Measurements from ENCODE around the gene GRIK1. TPM values are rescaled to one million over a fixed set of nuclear protein-coding genes. Genes with fewer than 3 reads are reported as not detected.
"Not testable (repeated sequence)": the region's sequence is repeated elsewhere in the genome, so short reads cannot be mapped to it uniquely, and the experiment has no call there.

GRIK1 gene
- polyA plus RNA-seq, 2 donors = 0.01 to 0.02 TPM

- H3K4me3 ChIP-seq (ENCODE audit: low read depth in 1 of 2, low read length in 2 of 2) = no peak overlapping the region
- H3K27ac ChIP-seq (ENCODE audit: low read depth in 2 of 2, low read length in 1 of 2) = no peak overlapping the region
- no peaks in the 10 kb centered on the region for H3K27me3 ChIP-seq (ENCODE audit: control insufficient read depth in 1 of 2, insufficient read depth in 2 of 2, low read length in 2 of 2)
- H3K4me1 ChIP-seq (ENCODE audit: control insufficient read depth in 2 of 2, insufficient read depth in 2 of 2, low read length in 1 of 2) = no peaks in the 10 kb centered on the region
- no peaks in the 10 kb centered on the region for H3K36me3 ChIP-seq (ENCODE audit: control insufficient read depth in 2 of 2, insufficient read depth in 2 of 2, low read length in 1 of 2)
- H3K9me3 ChIP-seq (ENCODE audit: control insufficient read depth in 2 of 2, insufficient read depth in 1 of 2, low read depth in 1 of 2, low read length in 1 of 2) = no peaks in the 10 kb centered on the region
- 87 to 94% methylated on average over 3 of the region's 3 CpGs for WGBS, 2 donors
Observed at GRCh38 chr21:29625990-29626389, 313.8 kb downstream of the GRIK1 start.

GRCh38 chr21:29624776-29625175 lies 315.0 kb downstream of the GRIK1 start:
- Histone ChIP-seq H3K9me3 (ENCODE audit: control insufficient read depth in 2 of 2, insufficient read depth in 1 of 2, low read depth in 1 of 2, low read length in 1 of 2) (no peaks in the 10 kb centered on the region), H3K4me3 (ENCODE audit: low read depth in 1 of 2, low read length in 2 of 2) (no peak overlapping the region), H3K4me1 (ENCODE audit: control insufficient read depth in 2 of 2, insufficient read depth in 2 of 2, low read length in 1 of 2) (no peaks in the 10 kb centered on the region), H3K27ac (ENCODE audit: low read depth in 2 of 2, low read length in 1 of 2) (no peak overlapping the region), H3K36me3 (ENCODE audit: control insufficient read depth in 2 of 2, insufficient read depth in 2 of 2, low read length in 1 of 2) (no peaks in the 10 kb centered on the region), H3K27me3 (ENCODE audit: control insufficient read depth in 1 of 2, insufficient read depth in 2 of 2, low read length in 2 of 2) (no peaks in the 10 kb centered on the region)
- 88 to 91% methylated on average over 6 of the region's 6 CpGs for WGBS, 2 donors

GRCh38 chr21:29621525-29621924 lies 318.3 kb downstream of the GRIK1 start:
- H3K27me3 ChIP-seq (ENCODE audit: control insufficient read depth in 1 of 2, insufficient read depth in 2 of 2, low read length in 2 of 2) = no peaks in the 10 kb centered on the region
- no peaks in the 10 kb centered on the region for H3K36me3 ChIP-seq (ENCODE audit: control insufficient read depth in 2 of 2, insufficient read depth in 2 of 2, low read length in 1 of 2)
- H3K27ac ChIP-seq (ENCODE audit: low read depth in 2 of 2, low read length in 1 of 2) = no peak overlapping the region
- H3K4me1 ChIP-seq (ENCODE audit: control insufficient read depth in 2 of 2, insufficient read depth in 2 of 2, low read length in 1 of 2) = no peaks in the 10 kb centered on the region
- no peaks in the 10 kb centered on the region for H3K9me3 ChIP-seq (ENCODE audit: control insufficient read depth in 2 of 2, insufficient read depth in 1 of 2, low read depth in 1 of 2, low read length in 1 of 2)
- no peak overlapping the region for H3K4me3 ChIP-seq (ENCODE audit: low read depth in 1 of 2, low read length in 2 of 2)

GRCh38 chr21:29616209-29616751 lies 323.5 kb downstream of the GRIK1 start:
- H3K4me1 ChIP-seq (ENCODE audit: control insufficient read depth in 2 of 2, insufficient read depth in 2 of 2, low read length in 1 of 2) = no peaks in the 10 kb centered on the region
- 49 to 61% methylated on average over 6 of the region's 6 CpGs for WGBS, 2 donors
- H3K27me3 ChIP-seq (ENCODE audit: control insufficient read depth in 1 of 2, insufficient read depth in 2 of 2, low read length in 2 of 2) = no peaks in the 10 kb centered on the region
- H3K36me3 ChIP-seq (ENCODE audit: control insufficient read depth in 2 of 2, insufficient read depth in 2 of 2, low read length in 1 of 2) = no peaks in the 10 kb centered on the region
- H3K4me3 ChIP-seq (ENCODE audit: low read depth in 1 of 2, low read length in 2 of 2) = no peak overlapping the region
- no peak overlapping the region for H3K27ac ChIP-seq (ENCODE audit: low read depth in 2 of 2, low read length in 1 of 2)
- H3K9me3 ChIP-seq (ENCODE audit: control insufficient read depth in 2 of 2, insufficient read depth in 1 of 2, low read depth in 1 of 2, low read length in 1 of 2) = no peaks in the 10 kb centered on the region

- Histone ChIP-seq H3K4me3 (ENCODE audit: low read depth in 1 of 2, low read length in 2 of 2) (no peak overlapping the region), H3K36me3 (ENCODE audit: control insufficient read depth in 2 of 2, insufficient read depth in 2 of 2, low read length in 1 of 2) (no peaks in the 10 kb centered on the region), H3K9me3 (ENCODE audit: control insufficient read depth in 2 of 2, insufficient read depth in 1 of 2, low read depth in 1 of 2, low read length in 1 of 2) (no peaks in the 10 kb centered on the region), H3K27me3 (ENCODE audit: control insufficient read depth in 1 of 2, insufficient read depth in 2 of 2, low read length in 2 of 2) (no peaks in the 10 kb centered on the region), H3K27ac (ENCODE audit: low read depth in 2 of 2, low read length in 1 of 2) (no peak overlapping the region), H3K4me1 (ENCODE audit: control insufficient read depth in 2 of 2, insufficient read depth in 2 of 2, low read length in 1 of 2) (no peaks in the 10 kb centered on the region)
- WGBS, 2 donors = 88 to 93% methylated on average over 3 of the region's 3 CpGs
Observed at GRCh38 chr21:29613877-29614276, 325.9 kb downstream of the GRIK1 start.

- WGBS, 2 donors = 35 to 42% methylated on average over 3 of the region's 3 CpGs
- no peaks in the 10 kb centered on the region for H3K36me3 ChIP-seq (ENCODE audit: control insufficient read depth in 2 of 2, insufficient read depth in 2 of 2, low read length in 1 of 2)
- H3K4me3 ChIP-seq (ENCODE audit: low read depth in 1 of 2, low read length in 2 of 2) = no peak overlapping the region
- H3K27me3 ChIP-seq (ENCODE audit: control insufficient read depth in 1 of 2, insufficient read depth in 2 of 2, low read length in 2 of 2) = no peaks in the 10 kb centered on the region
- no peaks in the 10 kb centered on the region for H3K9me3 ChIP-seq (ENCODE audit: control insufficient read depth in 2 of 2, insufficient read depth in 1 of 2, low read depth in 1 of 2, low read length in 1 of 2)
- H3K4me1 ChIP-seq (ENCODE audit: control insufficient read depth in 2 of 2, insufficient read depth in 2 of 2, low read length in 1 of 2) = no peaks in the 10 kb centered on the region
- H3K27ac ChIP-seq (ENCODE audit: low read depth in 2 of 2, low read length in 1 of 2) = no peak overlapping the region
Observed at GRCh38 chr21:29613021-29613420, 326.8 kb downstream of the GRIK1 start.

GRCh38 chr21:29610779-29611360 lies 328.9 kb downstream of the GRIK1 start:
- Histone ChIP-seq H3K27ac (ENCODE audit: low read depth in 2 of 2, low read length in 1 of 2) (no peak overlapping the region), H3K4me1 (ENCODE audit: control insufficient read depth in 2 of 2, insufficient read depth in 2 of 2, low read length in 1 of 2) (no peaks in the 10 kb centered on the region), H3K36me3 (ENCODE audit: control insufficient read depth in 2 of 2, insufficient read depth in 2 of 2, low read length in 1 of 2) (no peaks in the 10 kb centered on the region), H3K4me3 (ENCODE audit: low read depth in 1 of 2, low read length in 2 of 2) (no peak overlapping the region), H3K27me3 (ENCODE audit: control insufficient read depth in 1 of 2, insufficient read depth in 2 of 2, low read length in 2 of 2) (no peaks in the 10 kb centered on the region), H3K9me3 (ENCODE audit: control insufficient read depth in 2 of 2, insufficient read depth in 1 of 2, low read depth in 1 of 2, low read length in 1 of 2) (no peaks in the 10 kb centered on the region)
- 40 to 58% methylated on average over 2 of the region's 2 CpGs for WGBS, 2 donors

GRCh38 chr21:29606613-29607012 lies 333.2 kb downstream of the GRIK1 start:
- 71% methylated on average over 3 of the region's 3 CpGs for WGBS, 2 donors
- H3K4me3 ChIP-seq (ENCODE audit: low read depth in 1 of 2, low read length in 2 of 2) = no peak overlapping the region
- no peaks in the 10 kb centered on the region for H3K27me3 ChIP-seq (ENCODE audit: control insufficient read depth in 1 of 2, insufficient read depth in 2 of 2, low read length in 2 of 2)
- no peaks in the 10 kb centered on the region for H3K4me1 ChIP-seq (ENCODE audit: control insufficient read depth in 2 of 2, insufficient read depth in 2 of 2, low read length in 1 of 2)
- no peak overlapping the region for H3K27ac ChIP-seq (ENCODE audit: low read depth in 2 of 2, low read length in 1 of 2)
- no peaks in the 10 kb centered on the region for H3K9me3 ChIP-seq (ENCODE audit: control insufficient read depth in 2 of 2, insufficient read depth in 1 of 2, low read depth in 1 of 2, low read length in 1 of 2)
- no peaks in the 10 kb centered on the region for H3K36me3 ChIP-seq (ENCODE audit: control insufficient read depth in 2 of 2, insufficient read depth in 2 of 2, low read length in 1 of 2)

GRCh38 chr21:29605219-29605618 lies 334.6 kb downstream of the GRIK1 start:
- H3K36me3 ChIP-seq (ENCODE audit: control insufficient read depth in 2 of 2, insufficient read depth in 2 of 2, low read length in 1 of 2) = not testable (repeated sequence)
- 63 to 76% methylated on average over 3 of the region's 3 CpGs for WGBS, 2 donors

GRCh38 chr21:29604076-29604475 lies 335.7 kb downstream of the GRIK1 start:
- H3K4me3 ChIP-seq (ENCODE audit: low read depth in 1 of 2, low read length in 2 of 2) = no peak overlapping the region
- H3K4me1 ChIP-seq (ENCODE audit: control insufficient read depth in 2 of 2, insufficient read depth in 2 of 2, low read length in 1 of 2) = no peaks in the 10 kb centered on the region
- 78 to 83% methylated on average over 4 of the region's 4 CpGs for WGBS, 2 donors
- peaks cover 0 to 3% of the 10 kb centered on the region in 2 donors for H3K9me3 ChIP-seq (ENCODE audit: control insufficient read depth in 2 of 2, insufficient read depth in 1 of 2, low read depth in 1 of 2, low read length in 1 of 2)
- H3K27ac ChIP-seq (ENCODE audit: low read depth in 2 of 2, low read length in 1 of 2) = no peak overlapping the region
- H3K36me3 ChIP-seq (ENCODE audit: control insufficient read depth in 2 of 2, insufficient read depth in 2 of 2, low read length in 1 of 2) = no peaks in the 10 kb centered on the region
- H3K27me3 ChIP-seq (ENCODE audit: control insufficient read depth in 1 of 2, insufficient read depth in 2 of 2, low read length in 2 of 2) = no peaks in the 10 kb centered on the region

More at GRCh38 chr21:29605219-29605618, 334.6 kb downstream of the GRIK1 start:
- not testable (repeated sequence) for H3K27ac ChIP-seq (ENCODE audit: low read depth in 2 of 2, low read length in 1 of 2); H3K4me1 ChIP-seq (ENCODE audit: control insufficient read depth in 2 of 2, insufficient read depth in 2 of 2, low read length in 1 of 2); H3K4me3 ChIP-seq (ENCODE audit: low read depth in 1 of 2, low read length in 2 of 2); H3K9me3 ChIP-seq (ENCODE audit: control insufficient read depth in 2 of 2, insufficient read depth in 1 of 2, low read depth in 1 of 2, low read length in 1 of 2); H3K27me3 ChIP-seq (ENCODE audit: control insufficient read depth in 1 of 2, insufficient read depth in 2 of 2, low read length in 2 of 2)
